A673 (cell line): Measurements from ENCODE around the gene KCNF1.

Experiments used
- EZH2 ChIP-seq: fragments of 200-600 bp; sonication (generic); IDR thresholded peaks from 2 replicates; pipeline ENCODE4 v1.6.1; 2017; ENCODE audit warnings: borderline replicate concordance, low read depth, mild to moderate bottlenecking, mixed read lengths, antibody characterized with exemption, low read length; ENCODE audit not compliant: poor library complexity, severe bottlenecking
- TF ChIP-seq, protein P1 (sequence below): fragments of 300-800, 200-600 bp; sonication (generic); conservative IDR thresholded peaks from 2 replicates; pipeline ENCODE4 v1.5.1; 2017; ENCODE audit warnings: low read depth, mild to moderate bottlenecking, antibody characterized with exemption, low read length, moderate library complexity, mixed read lengths

DNA sequence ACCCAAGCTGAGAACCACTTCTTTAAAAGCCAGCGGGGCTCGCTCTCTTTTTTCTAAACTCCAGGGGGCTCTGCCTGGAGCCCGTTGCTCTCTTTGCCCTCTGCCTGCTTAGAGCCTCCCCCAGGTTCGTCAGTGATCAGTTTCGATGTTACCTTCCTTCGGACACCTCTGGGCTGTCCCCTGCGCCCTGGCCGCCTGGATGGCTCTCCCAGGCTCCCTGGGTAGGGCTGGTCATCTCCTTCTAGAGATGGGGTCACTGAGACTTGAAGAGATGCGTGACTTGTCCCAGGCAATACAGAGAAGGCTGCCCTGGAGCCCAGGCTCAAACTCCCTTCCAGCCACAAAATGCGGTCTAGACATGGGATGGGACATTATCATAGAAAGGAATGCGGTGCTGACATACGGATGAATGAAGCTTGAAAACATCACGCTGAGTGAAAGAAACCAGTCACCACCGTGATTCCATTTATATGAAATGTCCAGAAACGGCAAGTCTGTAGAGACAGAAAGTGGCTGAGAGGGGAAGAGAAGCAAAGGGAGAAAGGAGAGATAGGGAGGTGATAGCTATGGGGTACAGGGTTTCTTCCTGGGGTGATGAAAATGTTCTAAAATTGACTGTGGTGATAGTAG, 14.6 kb downstream of the KCNF1 start:
- TF ChIP-seq, protein P1, sequence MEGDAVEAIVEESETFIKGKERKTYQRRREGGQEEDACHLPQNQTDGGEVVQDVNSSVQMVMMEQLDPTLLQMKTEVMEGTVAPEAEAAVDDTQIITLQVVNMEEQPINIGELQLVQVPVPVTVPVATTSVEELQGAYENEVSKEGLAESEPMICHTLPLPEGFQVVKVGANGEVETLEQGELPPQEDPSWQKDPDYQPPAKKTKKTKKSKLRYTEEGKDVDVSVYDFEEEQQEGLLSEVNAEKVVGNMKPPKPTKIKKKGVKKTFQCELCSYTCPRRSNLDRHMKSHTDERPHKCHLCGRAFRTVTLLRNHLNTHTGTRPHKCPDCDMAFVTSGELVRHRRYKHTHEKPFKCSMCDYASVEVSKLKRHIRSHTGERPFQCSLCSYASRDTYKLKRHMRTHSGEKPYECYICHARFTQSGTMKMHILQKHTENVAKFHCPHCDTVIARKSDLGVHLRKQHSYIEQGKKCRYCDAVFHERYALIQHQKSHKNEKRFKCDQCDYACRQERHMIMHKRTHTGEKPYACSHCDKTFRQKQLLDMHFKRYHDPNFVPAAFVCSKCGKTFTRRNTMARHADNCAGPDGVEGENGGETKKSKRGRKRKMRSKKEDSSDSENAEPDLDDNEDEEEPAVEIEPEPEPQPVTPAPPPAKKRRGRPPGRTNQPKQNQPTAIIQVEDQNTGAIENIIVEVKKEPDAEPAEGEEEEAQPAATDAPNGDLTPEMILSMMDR = no peak
- no peak for TF ChIP-seq EZH2
